OCI-LY7 (cell line): ENCODE measurements around the gene SYPL1. TPM values are rescaled to one million over a fixed set of nuclear protein-coding genes. Genes with fewer than 3 reads are reported as not detected.

Experiments
- BruUV-seq: library from RNA; stranded (reverse); fragments of 400-500 nt; replicated peaks from 2 replicates; lab custom pipeline; 2021; lab: Mats Ljungman, UMichigan
- CTCF ChIA-PET: fragments of 300-600 bp; sonication (Branson Sonifier 250); formaldehyde crosslinking; loops from one replicate; lab custom pipeline; 2022; ENCODE audit warnings: antibody characterized with exemption; ENCODE audit not compliant: unreplicated experiment; lab: Charles Lee
- POLR2A ChIA-PET: fragments of 300-600 bp; sonication (Branson Sonifier 250); formaldehyde crosslinking; loops from one replicate; lab custom pipeline; 2022; ENCODE audit warnings: antibody characterized with exemption; lab: Charles Lee
- DNase-seq: peaks from one replicate; pipeline ENCODE4 v3.0.0-alpha.2; 2015; ENCODE audit warnings: low spot score
- H2AFZ ChIP-seq: fragments of 200-600 bp; sonication (generic), shearing (Covaris generic); 2 replicates; pipeline ENCODE4 v1.6.1; 2014; ENCODE audit warnings: mild to moderate bottlenecking, antibody characterized with exemption, low read length, moderate library complexity
- H3K27ac ChIP-seq: fragments of 200-600 bp; sonication (generic); 2 replicates; pipeline ENCODE4 v1.5.1; 2014; ENCODE audit warnings: mixed run types, low read depth, mild to moderate bottlenecking, moderate library complexity, low read length, inconsistent platforms; ENCODE audit not compliant: poor library complexity, severe bottlenecking
- H3K36me3 ChIP-seq: fragments of 200-600 bp; sonication (generic); 2 replicates; pipeline ENCODE4 v1.6.1; 2014; ENCODE audit warnings: mild to moderate bottlenecking, antibody characterized with exemption, low read length, moderate library complexity, mixed read lengths; ENCODE audit not compliant: insufficient read depth
- H3K4me1 ChIP-seq: fragments of 200-600 bp; sonication (generic); 2 replicates; pipeline ENCODE4 v1.5.1; 2014; ENCODE audit warnings: mild to moderate bottlenecking, low read length; ENCODE audit not compliant: insufficient read depth, poor library complexity, severe bottlenecking
- H3K4me2 ChIP-seq: fragments of 200-600 bp; sonication (generic); 2 replicates; pipeline ENCODE4 v1.6.1; 2014; ENCODE audit warnings: mild to moderate bottlenecking, low read length
- H3K4me3 ChIP-seq: fragments of 200-600 bp; sonication (generic); 2 replicates; pipeline ENCODE4 v1.5.1; 2014; ENCODE audit warnings: mild to moderate bottlenecking, low read depth, low read length; ENCODE audit not compliant: poor library complexity, severe bottlenecking
- H3K79me2 ChIP-seq: fragments of 200-600 bp; sonication (generic); 2 replicates; pipeline ENCODE4 v1.6.1; 2016; ENCODE audit warnings: low read depth, mild to moderate bottlenecking, low read length, moderate library complexity, mixed read lengths; ENCODE audit not compliant: insufficient read depth
- H3K9me2 ChIP-seq: fragments of 200-600 bp; sonication (generic); 2 replicates; pipeline ENCODE4 v1.6.1; 2016; ENCODE audit warnings: mild to moderate bottlenecking, low read length, mixed read lengths; ENCODE audit not compliant: insufficient read depth
- H3K9me3 ChIP-seq: fragments of 200-600 bp; sonication (generic); 2 replicates; pipeline ENCODE4 v1.6.1; 2014; ENCODE audit warnings: mild to moderate bottlenecking, mixed run types, low read length, mixed read lengths
- H4K20me1 ChIP-seq: fragments of 200-600 bp; sonication (generic); 2 replicates; pipeline ENCODE4 v1.6.1; 2014; ENCODE audit warnings: mild to moderate bottlenecking, antibody characterized with exemption, low read length, moderate library complexity, mixed read lengths; ENCODE audit not compliant: insufficient read depth
- EZH2phosphoT487 ChIP-seq: fragments of 200-600 bp; sonication (generic); IDR thresholded peaks from 2 replicates; pipeline ENCODE4 v1.6.1; 2018; ENCODE audit warnings: low read depth, borderline replicate concordance, mild to moderate bottlenecking, mixed run types, antibody characterized with exemption, low read length, moderate library complexity, mixed read lengths
- intact Hi-C: fragments of 100-400 bp; cut with micrococcal nuclease; formaldehyde crosslinking; loops from one replicate; pipeline ENCODE4 v1.10.0; 2022; ENCODE audit not compliant: unreplicated experiment
- total RNA-seq, 2 experiments: library from RNA; depleted of rRNA in 1 of 2; stranded (reverse); fragments of >200 nt in 1 of 2; shearing (Covaris generic) in 1 of 2; gene quantifications; 2 replicates each; pipeline ENCODE4 v1.2.3, GENCODE V29; 2014 to 2022
- TF ChIP-seq, protein P1 (sequence below): fragments of 200-600 bp; sonication (generic); conservative IDR thresholded peaks from 2 replicates; pipeline ENCODE4 v1.5.1; 2014; ENCODE audit warnings: mild to moderate bottlenecking, antibody characterized with exemption, low read length, moderate library complexity, mixed read lengths

The SYPL1 gene
- total RNA-seq, 2 experiments from 2014 or later: 34.1 to 112 TPM

- CTCF ChIA-PET: interaction anchor here (1.2 to 3.1 kb wide), 2 partner anchors 27 to 104 kb away, joined by 5 to 27 read pairs; no protein-coding TSS in a partner anchor
Observed at GRCh38 chr7:106050002-106050745, 61.9 kb downstream of the SYPL1 start.

DNA sequence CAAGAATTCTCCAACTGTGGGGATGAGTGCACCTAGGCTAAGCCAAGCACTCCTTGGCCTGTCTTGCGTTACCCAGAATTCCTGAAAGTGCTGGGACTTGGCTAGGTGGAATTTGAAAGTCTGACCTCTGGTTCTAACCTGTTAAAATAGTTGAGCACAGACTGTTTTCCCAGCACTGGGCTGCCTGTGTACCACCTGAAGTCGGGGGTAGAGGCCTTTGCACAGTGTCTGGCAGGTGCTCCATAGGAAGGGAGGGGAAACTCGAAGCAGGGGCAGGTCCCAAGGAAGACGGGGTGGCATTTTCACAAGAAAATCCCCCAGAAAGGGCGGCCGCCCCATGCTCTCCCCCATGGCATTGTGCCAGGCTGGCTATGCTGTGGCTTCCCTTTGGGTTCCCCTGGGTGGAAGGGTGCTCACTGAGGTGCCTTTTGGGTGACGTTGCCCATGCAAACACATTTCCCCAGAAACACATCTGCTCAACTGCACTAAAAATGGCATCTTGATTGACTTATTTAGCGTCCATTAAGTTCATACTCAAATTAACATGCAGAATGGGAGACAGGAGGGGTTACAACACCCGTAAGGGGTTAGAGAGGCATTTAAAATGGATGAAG lies 62.9 kb downstream of the SYPL1 start:
- no TSS peak for BruUV-seq
- intact Hi-C loops: loop anchor here (2.0 to 10.0 kb wide), 3 partner anchors 106 to 416 kb away; no protein-coding TSS in a partner anchor
- DNase-seq: peak; percentile 62

More at GRCh38 chr7:106050002-106050745, 61.9 kb downstream of the SYPL1 start:
- Histone ChIP-seq H3K9me3 (peaks cover 16% of the 10 kb centered on the region; the same call in 1 of the 2 replicates), H3K79me2 (no peaks in the 10 kb centered on the region), H3K4me1 (peaks cover 56% of the 10 kb centered on the region), H3K27ac (no peak overlapping the region), H4K20me1 (no peaks in the 10 kb centered on the region), H3K36me3 (peaks cover 11% of the 10 kb centered on the region; the same call in 1 of the 2 replicates), H3K9me2 (no peaks in the 10 kb centered on the region), H2AFZ (peak overlapping the region; percentile 34), H3K4me2 (peak overlapping the region; percentile 52), H3K4me3 (no peak overlapping the region)
- POLR2A ChIA-PET: interaction anchor here (0.7 to 2.0 kb wide), 7 partner anchors 11 to 117 kb away, joined by 3 to 11 read pairs (median 4); no protein-coding TSS in a partner anchor
- no TSS peak for BruUV-seq
- no peak for DNase-seq
- intact Hi-C loops: loop anchor here (10.0 kb wide), 1 partner anchor 815 kb away; the partner anchor contains the start of gene PIK3CG
- no peak for TF ChIP-seq EZH2phosphoT487
- TF ChIP-seq, protein P1, sequence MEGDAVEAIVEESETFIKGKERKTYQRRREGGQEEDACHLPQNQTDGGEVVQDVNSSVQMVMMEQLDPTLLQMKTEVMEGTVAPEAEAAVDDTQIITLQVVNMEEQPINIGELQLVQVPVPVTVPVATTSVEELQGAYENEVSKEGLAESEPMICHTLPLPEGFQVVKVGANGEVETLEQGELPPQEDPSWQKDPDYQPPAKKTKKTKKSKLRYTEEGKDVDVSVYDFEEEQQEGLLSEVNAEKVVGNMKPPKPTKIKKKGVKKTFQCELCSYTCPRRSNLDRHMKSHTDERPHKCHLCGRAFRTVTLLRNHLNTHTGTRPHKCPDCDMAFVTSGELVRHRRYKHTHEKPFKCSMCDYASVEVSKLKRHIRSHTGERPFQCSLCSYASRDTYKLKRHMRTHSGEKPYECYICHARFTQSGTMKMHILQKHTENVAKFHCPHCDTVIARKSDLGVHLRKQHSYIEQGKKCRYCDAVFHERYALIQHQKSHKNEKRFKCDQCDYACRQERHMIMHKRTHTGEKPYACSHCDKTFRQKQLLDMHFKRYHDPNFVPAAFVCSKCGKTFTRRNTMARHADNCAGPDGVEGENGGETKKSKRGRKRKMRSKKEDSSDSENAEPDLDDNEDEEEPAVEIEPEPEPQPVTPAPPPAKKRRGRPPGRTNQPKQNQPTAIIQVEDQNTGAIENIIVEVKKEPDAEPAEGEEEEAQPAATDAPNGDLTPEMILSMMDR: peak; percentile 56

More for the DNA sequence above, 62.9 kb downstream of the SYPL1 start:
- ChIA-PET CTCF (interaction anchor here (0.6 to 3.1 kb wide), 3 partner anchors 105 to 263 kb away, joined by 3 to 27 read pairs (median 3); no protein-coding TSS in a partner anchor), POLR2A (interaction anchor here (0.5 to 2.0 kb wide), 9 partner anchors 21 to 1975 kb away, joined by 3 to 11 read pairs (median 4); no protein-coding TSS in a partner anchor)
- Histone ChIP-seq H3K4me1 (peaks cover 47% of the 10 kb centered on the region), H3K9me3 (peaks cover 16% of the 10 kb centered on the region; the same call in 1 of the 2 replicates), H3K9me2 (no peaks in the 10 kb centered on the region), H3K4me3 (peak overlapping the region; percentile 1), H3K4me2 (peak overlapping the region; percentile 52), H3K27ac (no peak overlapping the region), H3K36me3 (peaks cover 11% of the 10 kb centered on the region; the same call in 1 of the 2 replicates), H4K20me1 (no peaks in the 10 kb centered on the region), H2AFZ (peak overlapping the region; percentile 34), H3K79me2 (no peaks in the 10 kb centered on the region)
- TF ChIP-seq, protein P1: no peak
- no peak for TF ChIP-seq EZH2phosphoT487
